Measurements from ENCODE around the gene RGL4. TPM values are rescaled to one million over a fixed set of nuclear protein-coding genes. Genes with fewer than 3 reads are reported as not detected.

Gene RGL4
- total and polyA plus RNA-seq, 4 donors: 0.33 to 4.2 (median 3.3) TPM

DNA sequence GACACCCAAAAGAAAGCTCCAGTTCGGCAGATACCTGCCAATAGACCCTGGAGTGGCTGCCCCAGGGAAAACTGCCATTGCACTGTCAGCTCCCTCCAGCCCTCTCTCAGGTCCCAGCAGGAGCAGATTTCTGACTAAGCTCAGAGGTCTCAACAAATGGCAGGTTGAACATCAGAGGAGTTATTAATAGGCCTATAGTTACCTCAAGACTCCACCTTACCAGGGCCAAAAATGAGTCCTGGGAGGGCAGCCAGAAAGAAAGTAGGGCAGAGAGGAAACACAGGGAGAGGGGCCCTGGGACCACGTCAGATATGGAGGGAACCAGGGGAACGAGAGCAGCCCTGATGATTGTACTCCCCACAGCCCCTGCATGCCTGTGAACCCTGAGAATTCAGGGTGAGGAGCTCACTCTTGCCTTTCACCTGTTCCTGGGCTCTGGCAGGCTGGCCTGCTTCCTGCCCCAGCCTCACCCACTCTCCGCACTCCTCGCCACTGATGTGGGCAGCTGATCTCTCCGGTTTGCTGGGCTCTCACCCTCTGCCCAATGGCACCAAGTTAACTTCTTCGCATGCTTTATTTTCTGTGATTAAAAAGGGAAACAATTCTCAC, 4.3 kb upstream of the RGL4 start:
- peaks cover 27% of the 10 kb centered on the region for H3K4me1 ChIP-seq (ENCODE audit: control insufficient read depth, insufficient read depth, low read length)
- no peak overlapping the region for H3K27ac ChIP-seq (ENCODE audit: low read depth, low read length)
- no peaks in the 10 kb centered on the region for H3K27me3 ChIP-seq (ENCODE audit: control insufficient read depth, insufficient read depth, low read length)
- H3K9me3 ChIP-seq (ENCODE audit: control insufficient read depth, insufficient read depth, low read length): no peaks in the 10 kb centered on the region
- no peak overlapping the region for H3K4me3 ChIP-seq (ENCODE audit: low read depth, low read length)
- H3K36me3 ChIP-seq (ENCODE audit: control insufficient read depth, insufficient read depth, low read length): peaks cover 34% of the 10 kb centered on the region
- DNase-seq (ENCODE audit: low read depth in 4 of 6, low spot score in 6 of 6): no peak
- 61% methylated on average over 3 of the region's 7 CpGs for WGBS (ENCODE audit: insufficient coverage)

DNA sequence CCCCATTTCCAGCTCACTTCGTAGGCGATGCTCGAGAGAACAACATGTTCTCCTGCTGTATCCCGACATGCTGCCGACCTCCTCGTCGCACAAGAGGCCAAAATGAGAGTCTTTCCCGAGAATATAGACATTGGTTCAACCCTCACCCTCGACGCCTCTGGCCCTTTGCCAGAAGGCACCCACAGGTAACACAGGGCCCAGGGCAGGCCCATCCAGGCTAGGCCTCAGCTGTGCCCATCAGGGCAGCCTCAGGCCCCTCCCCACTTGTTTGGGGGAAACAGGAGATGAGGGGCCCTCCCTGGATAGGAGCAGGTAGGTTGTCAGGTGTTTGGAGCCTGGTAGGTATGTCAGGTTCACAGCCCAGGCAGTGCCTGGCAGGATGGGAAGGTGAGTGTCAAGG, 2.7 kb upstream of the RGL4 start:
- H3K4me1 ChIP-seq (ENCODE audit: control insufficient read depth, insufficient read depth, low read length): peaks cover 26% of the 10 kb centered on the region
- WGBS (ENCODE audit: insufficient coverage): 90% methylated on average over 10 of the region's 10 CpGs
- no peaks in the 10 kb centered on the region for H3K27me3 ChIP-seq (ENCODE audit: control insufficient read depth, insufficient read depth, low read length)
- no peak overlapping the region for H3K4me3 ChIP-seq (ENCODE audit: low read depth, low read length)
- no peak overlapping the region for H3K27ac ChIP-seq (ENCODE audit: low read depth, low read length)
- H3K9me3 ChIP-seq (ENCODE audit: control insufficient read depth, insufficient read depth, low read length): no peaks in the 10 kb centered on the region
- H3K36me3 ChIP-seq (ENCODE audit: control insufficient read depth, insufficient read depth, low read length): peaks cover 40% of the 10 kb centered on the region
- no peak for DNase-seq (ENCODE audit: low read depth in 4 of 6, low spot score in 6 of 6)

DNA sequence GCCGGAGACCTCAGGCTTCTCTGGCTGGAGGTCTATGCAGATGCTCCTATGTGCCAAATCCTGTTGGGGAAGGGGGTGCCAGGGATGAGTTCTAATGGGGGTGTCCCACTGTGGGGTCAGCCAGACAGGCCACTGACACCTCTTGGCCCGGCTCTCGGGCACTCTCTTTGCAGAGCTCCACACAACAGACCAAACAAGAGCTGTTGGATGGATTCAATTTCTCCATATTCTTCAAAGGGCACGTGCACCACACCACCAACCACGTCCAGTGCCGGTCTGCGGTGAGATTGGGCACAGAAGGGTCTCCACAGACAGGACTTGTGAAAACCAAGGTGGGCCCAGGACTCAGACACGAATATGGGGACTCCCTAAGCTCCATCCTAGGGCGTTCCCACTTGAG, 2.2 kb upstream of the RGL4 start:
- Histone ChIP-seq H3K27ac (ENCODE audit: low read depth, low read length) (no peak overlapping the region), H3K4me1 (ENCODE audit: control insufficient read depth, insufficient read depth, low read length) (peaks cover 22% of the 10 kb centered on the region), H3K4me3 (ENCODE audit: low read depth, low read length) (no peak overlapping the region), H3K36me3 (ENCODE audit: control insufficient read depth, insufficient read depth, low read length) (peaks cover 40% of the 10 kb centered on the region), H3K27me3 (ENCODE audit: control insufficient read depth, insufficient read depth, low read length) (no peaks in the 10 kb centered on the region), H3K9me3 (ENCODE audit: control insufficient read depth, insufficient read depth, low read length) (no peaks in the 10 kb centered on the region)
- DNase-seq (ENCODE audit: low read depth in 4 of 6, low spot score in 6 of 6): no peak
- 98% methylated on average over 9 of the region's 9 CpGs for WGBS (ENCODE audit: insufficient coverage)

DNA sequence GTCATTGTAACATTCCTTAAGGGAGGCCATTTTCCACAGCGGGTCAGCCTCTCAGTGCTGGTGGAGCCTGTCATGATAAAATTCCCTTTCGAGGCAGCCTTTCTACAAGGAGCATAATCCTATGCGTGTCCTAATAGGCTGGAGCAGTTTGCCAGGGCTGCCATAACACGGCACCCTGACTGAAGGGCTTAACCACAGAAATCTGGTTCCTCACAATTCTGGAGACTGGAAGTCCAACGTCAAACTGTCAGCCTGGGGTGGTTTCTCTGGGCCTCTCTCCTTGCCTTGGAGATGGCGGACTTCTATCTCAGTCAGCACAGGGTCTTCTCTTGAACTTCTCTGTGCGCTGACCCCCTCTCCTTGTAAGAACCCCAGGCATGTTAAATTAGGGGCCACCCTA, 1.4 kb upstream of the RGL4 start:
- no peak overlapping the region for H3K4me3 ChIP-seq (ENCODE audit: low read depth, low read length)
- DNase-seq (ENCODE audit: low read depth in 4 of 6, low spot score in 6 of 6): no peak
- H3K27ac ChIP-seq (ENCODE audit: low read depth, low read length): no peak overlapping the region
- H3K9me3 ChIP-seq (ENCODE audit: control insufficient read depth, insufficient read depth, low read length): no peaks in the 10 kb centered on the region
- WGBS (ENCODE audit: insufficient coverage): 94% methylated on average over 6 of the region's 7 CpGs
- H3K4me1 ChIP-seq (ENCODE audit: control insufficient read depth, insufficient read depth, low read length): peaks cover 13% of the 10 kb centered on the region
- no peaks in the 10 kb centered on the region for H3K27me3 ChIP-seq (ENCODE audit: control insufficient read depth, insufficient read depth, low read length)
- H3K36me3 ChIP-seq (ENCODE audit: control insufficient read depth, insufficient read depth, low read length): peaks cover 47% of the 10 kb centered on the region

DNA sequence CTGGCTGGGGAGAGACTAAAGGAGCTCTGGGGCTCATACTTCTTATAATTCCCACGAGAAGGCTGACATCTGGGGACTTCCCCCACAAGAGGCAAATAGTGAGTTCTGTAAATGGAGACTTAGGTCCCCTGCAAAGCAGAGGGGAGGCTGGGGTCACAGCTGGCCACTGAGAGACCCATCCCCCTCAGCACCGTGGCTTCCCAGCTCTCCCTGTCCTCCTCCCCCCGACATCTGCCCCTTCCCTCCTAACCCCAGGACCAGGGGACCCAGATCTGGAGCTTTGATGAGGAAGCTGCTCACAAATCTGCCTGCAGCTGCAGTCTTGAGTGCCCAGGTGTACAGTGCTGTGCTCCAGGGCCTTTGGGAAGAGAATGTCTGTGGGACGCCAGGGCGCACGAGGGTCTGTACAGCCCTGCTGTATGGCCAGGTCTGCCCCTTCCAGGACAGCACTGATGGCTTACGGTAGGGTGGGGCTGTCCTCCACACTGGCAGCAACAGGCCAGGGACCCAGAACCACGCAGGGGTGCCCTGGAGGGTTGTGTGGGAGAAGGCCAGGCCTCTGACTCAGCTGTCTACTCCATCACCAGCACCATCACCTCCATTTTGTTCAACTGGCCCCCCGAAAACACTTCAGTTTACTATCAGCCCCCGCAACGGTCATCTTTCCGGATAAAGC, 1.1 kb downstream of the RGL4 start:
- H3K4me3 ChIP-seq (ENCODE audit: low read depth, low read length): no peak overlapping the region
- H3K4me1 ChIP-seq (ENCODE audit: control insufficient read depth, insufficient read depth, low read length): no peaks in the 10 kb centered on the region
- peaks cover 71% of the 10 kb centered on the region for H3K36me3 ChIP-seq (ENCODE audit: control insufficient read depth, insufficient read depth, low read length)
- no peak for DNase-seq (ENCODE audit: low read depth in 4 of 6, low spot score in 6 of 6)
- 93% methylated on average over 7 of the region's 12 CpGs for WGBS (ENCODE audit: insufficient coverage)
- H3K27ac ChIP-seq (ENCODE audit: low read depth, low read length): no peak overlapping the region
- H3K27me3 ChIP-seq (ENCODE audit: control insufficient read depth, insufficient read depth, low read length): no peaks in the 10 kb centered on the region
- no peaks in the 10 kb centered on the region for H3K9me3 ChIP-seq (ENCODE audit: control insufficient read depth, insufficient read depth, low read length)

DNA sequence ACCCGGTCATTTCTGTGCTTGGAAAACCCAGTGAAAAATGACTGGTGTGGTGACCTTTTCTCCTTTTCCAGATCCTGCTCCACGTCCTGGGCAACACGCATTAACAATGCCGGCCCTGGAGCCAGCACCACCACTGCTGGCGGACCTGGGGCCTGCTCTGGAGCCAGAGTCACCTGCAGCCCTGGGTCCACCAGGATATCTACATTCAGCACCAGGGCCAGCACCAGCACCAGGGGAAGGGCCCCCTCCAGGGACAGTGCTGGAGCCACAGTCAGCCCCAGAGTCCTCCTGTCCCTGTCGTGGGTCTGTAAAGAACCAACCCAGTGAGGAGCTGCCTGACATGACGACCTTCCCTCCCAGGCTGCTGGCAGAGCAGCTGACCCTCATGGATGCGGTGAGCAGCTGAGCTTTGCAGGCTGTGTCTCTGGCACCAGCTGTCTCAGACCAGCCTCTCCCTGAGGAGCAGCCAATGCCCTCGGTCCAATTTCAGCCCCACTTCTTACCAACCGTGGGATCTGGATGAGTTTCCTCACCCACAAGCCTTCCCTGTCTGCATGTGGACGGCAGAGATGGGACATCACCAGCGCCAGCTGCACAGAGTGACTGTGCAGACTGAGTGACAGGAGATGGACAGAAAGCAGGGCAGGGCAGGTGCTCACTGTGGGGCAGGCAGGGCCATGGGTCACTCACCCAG, 1.9 kb downstream of the RGL4 start:
- Histone ChIP-seq H3K36me3 (ENCODE audit: control insufficient read depth, insufficient read depth, low read length) (peaks cover 80% of the 10 kb centered on the region), H3K4me3 (ENCODE audit: low read depth, low read length) (no peak overlapping the region), H3K27ac (ENCODE audit: low read depth, low read length) (no peak overlapping the region), H3K27me3 (ENCODE audit: control insufficient read depth, insufficient read depth, low read length) (no peaks in the 10 kb centered on the region), H3K9me3 (ENCODE audit: control insufficient read depth, insufficient read depth, low read length) (no peaks in the 10 kb centered on the region), H3K4me1 (ENCODE audit: control insufficient read depth, insufficient read depth, low read length) (no peaks in the 10 kb centered on the region)
- WGBS (ENCODE audit: insufficient coverage): 86% methylated on average over 12 of the region's 12 CpGs
- no peak for DNase-seq (ENCODE audit: low read depth in 4 of 6, low spot score in 6 of 6)

DNA sequence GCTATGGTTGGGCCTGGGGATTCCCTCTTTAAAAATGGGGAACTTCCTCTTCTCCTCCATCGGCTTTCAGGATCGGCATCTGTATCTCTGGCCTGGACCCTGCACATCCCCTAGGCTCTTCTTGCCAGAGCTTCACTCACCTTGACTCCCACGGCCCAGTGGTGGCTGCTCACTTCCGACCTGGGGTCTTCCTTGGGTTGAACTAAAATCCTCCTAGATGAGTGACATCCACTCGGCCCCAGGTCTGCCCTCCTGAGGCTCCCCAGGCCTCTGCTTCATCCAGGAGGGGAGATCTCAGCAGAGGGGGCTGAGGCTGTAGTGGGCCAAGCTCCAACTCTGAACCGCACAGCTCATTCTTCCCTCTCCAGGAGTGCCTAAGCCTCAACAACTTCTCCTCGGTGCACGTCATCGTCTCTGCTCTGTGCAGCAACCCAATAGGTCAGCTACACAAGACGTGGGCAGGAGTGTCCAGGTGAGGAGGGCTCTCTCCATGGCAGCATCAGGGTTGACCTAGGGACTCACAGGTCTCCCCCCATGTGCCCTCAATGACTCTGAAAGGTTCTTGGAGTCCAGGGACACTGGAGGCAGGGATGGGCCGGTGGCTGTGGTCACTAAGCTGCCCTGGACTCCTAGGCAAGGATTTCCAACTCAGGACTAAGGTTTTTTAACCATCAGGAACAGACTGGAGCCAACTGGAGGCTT, 3.3 kb downstream of the RGL4 start:
- Histone ChIP-seq H3K9me3 (ENCODE audit: control insufficient read depth, insufficient read depth, low read length) (no peaks in the 10 kb centered on the region), H3K4me1 (ENCODE audit: control insufficient read depth, insufficient read depth, low read length) (no peaks in the 10 kb centered on the region), H3K4me3 (ENCODE audit: low read depth, low read length) (no peak overlapping the region), H3K27me3 (ENCODE audit: control insufficient read depth, insufficient read depth, low read length) (no peaks in the 10 kb centered on the region), H3K36me3 (ENCODE audit: control insufficient read depth, insufficient read depth, low read length) (peaks cover 80% of the 10 kb centered on the region), H3K27ac (ENCODE audit: low read depth, low read length) (no peak overlapping the region)
- WGBS (ENCODE audit: insufficient coverage): 95% methylated on average over 11 of the region's 11 CpGs
- no peak for DNase-seq (ENCODE audit: low read depth in 4 of 6, low spot score in 6 of 6)

DNA sequence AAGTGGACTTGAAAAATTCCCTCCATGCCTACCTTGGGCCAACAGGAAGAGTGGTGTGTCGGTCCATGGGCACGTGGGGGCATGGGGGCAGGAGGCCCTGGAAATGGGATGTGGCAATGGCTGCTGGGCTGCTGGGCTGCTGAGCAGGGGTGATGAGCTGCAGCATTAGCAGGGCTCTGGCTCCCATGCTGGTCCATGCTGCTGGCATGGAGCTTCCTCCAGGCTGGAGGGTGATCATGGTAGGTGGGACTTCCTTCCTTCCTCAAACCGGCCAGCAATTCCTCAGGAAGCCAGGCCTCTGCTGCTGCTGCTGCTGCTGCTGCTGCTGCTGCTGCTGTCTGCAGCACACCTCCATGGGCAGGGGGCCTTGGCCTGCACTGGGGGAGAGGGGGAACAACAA, 4.3 kb downstream of the RGL4 start:
- H3K36me3 ChIP-seq (ENCODE audit: control insufficient read depth, insufficient read depth, low read length): peaks cover 76% of the 10 kb centered on the region

DNA sequence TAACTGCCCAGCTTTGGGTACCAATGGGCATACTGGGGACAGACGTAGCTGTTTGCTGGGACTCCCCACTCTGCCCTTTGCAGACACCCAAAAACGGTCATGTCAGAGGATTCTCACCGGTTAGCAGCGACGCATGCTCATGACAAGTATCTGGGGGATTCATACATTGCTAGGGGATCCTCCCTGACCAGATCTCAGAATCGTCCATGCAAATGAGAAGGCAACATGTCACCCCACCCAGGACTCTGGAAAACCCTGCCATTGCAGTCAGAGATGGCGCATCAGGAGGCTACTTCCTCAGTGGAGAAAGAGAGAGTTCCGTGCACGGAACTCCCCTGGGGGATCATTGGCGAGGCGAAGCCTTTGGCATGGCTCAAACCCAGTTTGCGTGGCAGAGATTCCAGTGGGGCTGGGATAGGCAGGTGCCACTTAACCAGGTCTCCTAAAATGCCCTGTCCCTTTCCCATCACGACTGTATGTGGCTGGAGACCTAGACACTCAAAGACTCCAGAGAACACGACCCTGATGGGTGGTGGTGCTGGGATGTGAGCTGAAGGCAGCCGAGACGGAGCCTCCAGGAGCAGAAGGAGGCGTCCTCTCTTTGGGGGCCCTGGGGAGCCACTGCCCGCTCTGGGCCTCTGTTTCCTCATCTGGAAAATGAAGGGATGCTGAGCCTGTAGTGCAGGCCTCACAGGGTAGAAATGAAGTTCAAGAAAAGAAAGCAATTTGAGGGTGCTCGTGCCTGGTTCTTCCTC, 4.9 kb downstream of the RGL4 start:
- Histone ChIP-seq H3K27me3 (ENCODE audit: control insufficient read depth, insufficient read depth, low read length) (no peaks in the 10 kb centered on the region), H3K27ac (ENCODE audit: low read depth, low read length) (no peak overlapping the region), H3K9me3 (ENCODE audit: control insufficient read depth, insufficient read depth, low read length) (no peaks in the 10 kb centered on the region), H3K4me1 (ENCODE audit: control insufficient read depth, insufficient read depth, low read length) (no peaks in the 10 kb centered on the region), H3K36me3 (ENCODE audit: control insufficient read depth, insufficient read depth, low read length) (peaks cover 75% of the 10 kb centered on the region), H3K4me3 (ENCODE audit: low read depth, low read length) (no peak overlapping the region)
- no peak for DNase-seq (ENCODE audit: low read depth in 4 of 6, low spot score in 6 of 6)
- WGBS (ENCODE audit: insufficient coverage): 96% methylated on average over 17 of the region's 19 CpGs

More for the DNA sequence above, 4.3 kb downstream of the RGL4 start:
- no peak overlapping the region for H3K4me3 ChIP-seq (ENCODE audit: low read depth, low read length)
- no peaks in the 10 kb centered on the region for H3K9me3 ChIP-seq (ENCODE audit: control insufficient read depth, insufficient read depth, low read length)
- no peak for DNase-seq (ENCODE audit: low read depth in 4 of 6, low spot score in 6 of 6)
- H3K4me1 ChIP-seq (ENCODE audit: control insufficient read depth, insufficient read depth, low read length): no peaks in the 10 kb centered on the region
- 83% methylated on average over 3 of the region's 3 CpGs for WGBS (ENCODE audit: insufficient coverage)
- no peaks in the 10 kb centered on the region for H3K27me3 ChIP-seq (ENCODE audit: control insufficient read depth, insufficient read depth, low read length)
- no peak overlapping the region for H3K27ac ChIP-seq (ENCODE audit: low read depth, low read length)

Data from spinal cord (tissue), 10 donors.